DMS153 treated with DMSO at 0.1 percent for 48 hours (cell line): ENCODE measurements around the gene SF3B5.
"Not testable (repeated sequence)": the region's sequence is repeated elsewhere in the genome, so short reads cannot be mapped to it uniquely, and the experiment has no call there.

Experiments
- DNase-seq: peaks from one replicate; lab custom pipeline; 2025; ENCODE audit not compliant: unreplicated experiment; lab: John Stamatoyannopoulos, UW

Gene SF3B5

GRCh38 chr6:144106206-144106605 is 10.8 kb upstream of the SF3B5 start:
- no peak for DNase-seq

DNA sequence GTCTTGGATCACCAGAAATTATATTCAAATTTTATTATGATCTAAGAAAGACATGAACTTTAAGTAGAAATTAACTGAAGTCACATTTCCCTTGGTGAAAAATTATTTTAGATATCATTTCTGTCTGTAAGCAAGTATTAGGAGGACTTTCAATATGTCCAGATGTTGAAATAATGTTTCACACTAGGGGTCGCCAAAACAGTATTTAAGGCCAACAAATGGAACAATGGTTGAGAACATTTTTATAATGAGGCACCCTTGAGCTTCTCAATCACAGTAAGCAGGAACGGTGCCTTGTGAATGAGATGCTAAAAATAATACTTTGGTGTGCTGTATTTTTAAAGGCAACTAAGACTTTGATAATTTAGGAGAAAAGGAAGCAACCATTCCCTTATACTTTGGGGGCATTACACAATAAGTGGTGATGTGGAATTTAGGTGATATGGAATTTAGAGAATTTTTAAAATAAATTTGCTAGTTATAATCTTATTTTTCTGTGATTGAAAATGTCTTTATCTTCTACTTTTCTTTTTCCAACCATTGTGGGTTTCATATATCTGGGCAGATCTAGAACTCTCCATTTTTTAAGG is 9.6 kb upstream of the SF3B5 start:
- peak; percentile 39 for DNase-seq

- DNase-seq, result no peak
Measured at GRCh38 chr6:144104488-144104887, 9.1 kb upstream of the SF3B5 start.

GRCh38 chr6:144103026-144103563 is 7.7 kb upstream of the SF3B5 start:
- no peak for DNase-seq

DNA sequence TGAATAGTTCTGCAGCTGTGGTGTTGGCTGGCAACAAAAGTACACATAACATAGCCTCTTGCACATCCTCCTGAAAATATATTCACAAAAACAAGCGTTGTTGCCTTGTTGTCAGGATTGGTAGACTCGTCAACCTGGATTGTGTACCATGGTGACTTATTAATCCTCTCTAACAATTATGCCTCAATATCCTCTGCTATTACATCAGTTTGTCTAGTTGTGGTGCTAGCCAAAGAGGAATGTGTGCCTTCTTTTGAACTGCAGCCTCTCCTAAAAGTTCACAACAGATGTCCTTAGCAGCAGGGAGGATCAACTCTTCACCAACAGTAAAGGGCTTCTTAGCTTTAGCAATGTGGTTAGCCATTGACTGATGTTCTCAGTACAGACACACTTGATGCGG is 3.6 kb upstream of the SF3B5 start:
- no peak for DNase-seq

DNA sequence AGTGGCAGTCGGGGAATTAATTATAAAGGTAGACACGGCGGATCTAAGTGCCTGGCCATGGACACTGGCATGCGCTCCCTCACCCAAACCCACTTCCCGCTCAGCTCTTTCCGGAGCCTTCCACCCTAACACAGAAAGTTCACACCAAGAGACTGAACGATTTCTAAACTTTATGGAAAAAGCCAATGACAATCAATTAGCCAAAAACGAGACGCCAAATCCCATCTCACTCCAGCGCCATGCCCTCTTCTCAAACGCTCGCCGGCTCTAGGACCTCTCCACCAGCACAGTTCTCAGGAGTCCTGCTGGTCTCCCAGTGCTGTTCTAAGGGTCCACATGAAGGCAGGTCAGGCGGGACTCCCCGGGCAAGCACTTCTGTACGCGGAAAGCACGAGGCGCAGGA is 641 bp downstream of the SF3B5 start:
- DNase-seq, result no peak

- DNase-seq, result no peak
Measured at GRCh38 chr6:144093658-144094057, 1.7 kb downstream of the SF3B5 start.

GRCh38 chr6:144093236-144093635 is 2.1 kb downstream of the SF3B5 start:
- no peak for DNase-seq

- DNase-seq, result no peak
Measured at GRCh38 chr6:144090384-144090783, 5.0 kb downstream of the SF3B5 start.

GRCh38 chr6:144087789-144088426 is 7.5 kb downstream of the SF3B5 start:
- no peak for DNase-seq

DNA sequence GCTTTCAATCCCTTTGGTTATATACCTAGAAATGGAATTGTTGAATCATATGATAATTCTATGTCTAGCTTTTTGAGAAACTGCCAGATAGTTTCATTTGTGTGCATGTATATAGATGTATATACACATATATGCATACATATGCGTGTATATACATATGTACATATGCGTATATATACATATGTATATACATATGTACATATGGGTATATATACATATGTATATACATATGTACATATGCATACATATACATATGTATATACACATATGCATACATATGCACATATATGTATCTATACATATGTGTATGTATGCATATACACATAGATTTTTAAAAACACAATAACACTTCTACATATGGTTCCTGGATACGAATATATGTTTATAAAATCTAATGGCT is 8.4 kb downstream of the SF3B5 start:
- DNase-seq, result no peak

GRCh38 chr6:144083172-144083571 is 12.2 kb downstream of the SF3B5 start:
- DNase-seq, result no peak

- DNase-seq, result not testable (repeated sequence)
Measured at GRCh38 chr6:144082412-144082811, 13.0 kb downstream of the SF3B5 start.

- no peak for DNase-seq
Measured at GRCh38 chr6:144077871-144078270, 17.5 kb downstream of the SF3B5 start.

GRCh38 chr6:144075875-144076274 is 19.5 kb downstream of the SF3B5 start:
- no peak for DNase-seq

DNA sequence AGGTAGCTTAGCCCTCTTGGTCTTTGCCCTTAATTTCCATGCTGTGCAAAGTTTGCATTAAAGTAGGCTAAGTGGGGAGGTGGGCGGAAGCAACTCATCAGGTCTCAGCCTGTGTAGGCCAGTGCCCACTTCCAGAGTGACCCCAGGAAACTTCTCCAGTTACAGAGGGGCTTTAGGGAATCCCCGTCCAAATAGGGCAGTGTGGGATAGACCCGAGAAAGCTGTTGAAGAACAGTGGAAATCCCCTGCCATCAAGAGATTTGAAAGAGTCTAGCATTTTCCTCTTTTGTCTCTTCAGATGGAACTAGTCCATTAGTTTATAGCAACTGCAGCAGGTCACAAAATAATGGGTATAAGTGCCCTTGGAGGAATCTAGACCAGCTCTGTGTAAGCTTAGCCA is 20.2 kb downstream of the SF3B5 start:
- DNase-seq, result no peak

- DNase-seq, result no peak
Measured at GRCh38 chr6:144073024-144073423, 22.3 kb downstream of the SF3B5 start.

DNA sequence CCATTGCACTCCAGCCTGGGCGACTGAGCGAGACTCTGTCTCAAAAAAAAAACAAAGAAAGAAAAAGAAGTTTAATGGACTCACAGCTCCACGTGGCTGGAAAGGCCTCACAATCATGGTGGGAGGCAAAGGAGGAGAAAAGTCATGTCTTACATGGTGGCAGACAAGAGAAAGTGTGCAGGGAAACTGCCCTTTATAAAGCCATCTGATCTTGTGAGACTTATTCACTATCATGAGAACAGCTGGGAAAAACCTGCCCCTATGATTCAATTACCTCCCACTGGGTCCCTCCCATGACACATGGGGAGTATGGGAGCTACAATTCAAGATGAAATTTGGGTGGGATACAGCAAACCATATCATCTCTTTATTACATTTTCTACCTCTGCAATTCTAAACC is 25.9 kb downstream of the SF3B5 start:
- no peak for DNase-seq

DNA sequence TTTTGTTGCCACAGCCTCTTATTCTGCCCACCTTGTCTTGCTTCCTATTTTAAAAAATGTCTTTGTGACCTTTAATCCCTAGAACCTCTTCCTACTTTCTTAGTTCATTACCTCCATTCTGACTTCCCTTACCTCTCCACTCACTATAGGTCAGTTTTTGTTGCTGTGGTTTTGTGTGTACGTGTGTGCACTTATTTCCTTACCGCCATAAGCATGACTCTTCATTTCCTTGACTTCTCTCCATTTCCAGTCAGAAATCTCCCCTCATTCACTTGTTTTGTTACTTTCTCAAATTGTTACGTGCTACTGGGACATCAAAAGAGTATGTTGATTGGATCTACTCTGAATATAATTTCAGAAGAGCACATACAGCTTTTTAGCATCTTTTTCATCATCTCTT is 26.6 kb downstream of the SF3B5 start:
- DNase-seq, result no peak

- no peak for DNase-seq
Measured at GRCh38 chr6:144066741-144067484, 28.5 kb downstream of the SF3B5 start.

DNA sequence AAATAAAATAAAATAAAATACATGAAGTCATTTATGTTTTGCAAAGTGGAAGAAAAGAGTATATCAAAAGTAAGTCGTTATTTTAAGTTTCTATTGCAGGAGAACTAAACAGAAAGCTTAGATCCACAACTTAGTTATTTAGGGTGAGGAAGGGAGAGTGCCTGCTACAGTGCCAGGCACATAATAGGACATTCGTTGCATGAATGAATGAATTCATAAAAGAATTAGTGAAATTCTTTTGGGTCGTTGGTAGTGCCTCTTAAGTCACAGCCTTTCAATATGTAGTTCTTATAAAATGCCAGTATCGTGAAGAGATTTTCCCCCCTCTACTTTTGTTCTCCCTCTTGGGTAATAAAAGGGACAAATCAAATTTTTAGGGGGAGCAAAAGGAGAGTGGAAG is 29.1 kb downstream of the SF3B5 start:
- no peak for DNase-seq

- peak; percentile 41 for DNase-seq
Measured at GRCh38 chr6:144065213-144065660, 30.1 kb downstream of the SF3B5 start.
